SK-N-SH (cell line): Measurements from ENCODE around the gene RASL10B. TPM values are rescaled to one million over a fixed set of nuclear protein-coding genes. Genes with fewer than 3 reads are reported as not detected.

ENCODE experiments used
- CTCF ChIA-PET: fragments of 300-600, 350-600 bp; formaldehyde crosslinking; extraction: SDS; loops from one replicate; lab custom pipeline; 2021; lab: Yijun Ruan, JAX
- POLR2A ChIA-PET: fragments of 350-600 bp; sonication (Branson Sonifier 250); formaldehyde crosslinking; extraction: SDS; loops from one replicate; lab custom pipeline; 2020; ENCODE audit warnings: antibody characterized with exemption, inconsistent platforms; lab: Yijun Ruan, JAX
- DNase-seq: peaks from one replicate; pipeline ENCODE4 v3.0.0; 2012
- H2AFZ ChIP-seq: fragments of 200-600 bp; sonication (generic); 2 replicates; pipeline ENCODE4 v1.8.1; 2016; ENCODE audit warnings: antibody characterized with exemption, mild to moderate bottlenecking, low read depth
- H3F3A ChIP-seq: fragments of 200-600 bp; sonication (generic); replicated peaks from 2 replicates; pipeline ENCODE3; 2016; ENCODE audit warnings: antibody characterized with exemption, mild to moderate bottlenecking; ENCODE audit not compliant: insufficient read depth
- H3K27ac ChIP-seq, 2 experiments: fragments of 200-500 bp in 1 of 2; fragments of 200-600 bp in 1 of 2; sonication (Bioruptor generic) in 1 of 2; sonication (generic), shearing (Covaris generic) in 1 of 2; 2 replicates each; pipeline versions ENCODE4 v1.5.1 to v1.6.1; 2014 to 2016; ENCODE audit warnings: low read depth in 2 of 2, inconsistent platforms in 1 of 2, low read length in 1 of 2, mild to moderate bottlenecking in 1 of 2, mixed read lengths in 1 of 2
- H3K27me3 ChIP-seq: fragments of 200-600 bp; sonication (generic), shearing (Covaris generic); 2 replicates; pipeline ENCODE4 v1.6.1; 2016; ENCODE audit warnings: mixed run types; ENCODE audit not compliant: insufficient read depth
- H3K36me3 ChIP-seq, 2 experiments: fragments of 200-500 bp in 1 of 2; fragments of 200-600 bp in 1 of 2; sonication (Bioruptor generic) in 1 of 2; sonication (generic) in 1 of 2; replicated peaks in 1 of 2; 2 replicates each; pipeline versions ENCODE3 to v1.5.1; 2014 to 2016; ENCODE audit warnings: low read length in 1 of 2, mild to moderate bottlenecking in 1 of 2; ENCODE audit not compliant: insufficient read depth in 2 of 2, control insufficient read depth in 1 of 2
- H3K4me1 ChIP-seq, 2 experiments: fragments of 200-500 bp in 1 of 2; fragments of 200-600 bp in 1 of 2; sonication (Bioruptor generic) in 1 of 2; sonication (generic), shearing (Covaris generic) in 1 of 2; 2 replicates each; pipeline versions ENCODE4 v1.5.1 to v1.6.1; 2014 to 2016; ENCODE audit warnings: low read depth in 1 of 2, low read length in 1 of 2, mixed run types in 1 of 2; ENCODE audit not compliant: insufficient read depth in 2 of 2, control insufficient read depth in 1 of 2
- H3K4me2 ChIP-seq: fragments of 200-600 bp; sonication (generic), shearing (Covaris generic); 2 replicates; pipeline ENCODE4 v1.6.1; 2017; ENCODE audit warnings: mixed run types
- H3K4me3 ChIP-seq, 2 experiments: fragments of 200-500 bp in 1 of 2; fragments of 200-600 bp in 1 of 2; sonication (Bioruptor generic) in 1 of 2; sonication (generic), shearing (Covaris generic) in 1 of 2; 2 replicates each; pipeline versions ENCODE4 v1.5.1 to v1.8.1; 2014 to 2016; ENCODE audit warnings: low read depth in 2 of 2, inconsistent platforms in 1 of 2, low read length in 1 of 2, mild to moderate bottlenecking in 1 of 2, mixed read lengths in 1 of 2, moderate library complexity in 1 of 2
- H3K79me2 ChIP-seq: fragments of 200-600 bp; sonication (generic); 2 replicates; pipeline ENCODE4 v1.8.1; 2017; ENCODE audit warnings: mild to moderate bottlenecking; ENCODE audit not compliant: insufficient read depth
- H3K9ac ChIP-seq: fragments of 200-600 bp; sonication (generic); 2 replicates; pipeline ENCODE4 v1.6.1; 2017; ENCODE audit warnings: mixed run types
- H3K9me2 ChIP-seq: fragments of 200-600 bp; sonication (generic); 2 replicates; pipeline ENCODE4 v1.6.1; 2017; ENCODE audit warnings: mixed run types
- H3K9me3 ChIP-seq: fragments of 200-600 bp; sonication (generic); 2 replicates; pipeline ENCODE4 v1.6.1; 2017; ENCODE audit warnings: mixed run types, mild to moderate bottlenecking, moderate library complexity
- H4K20me1 ChIP-seq: fragments of 200-600 bp; sonication (generic); 2 replicates; pipeline ENCODE4 v1.6.1; 2017; ENCODE audit warnings: mild to moderate bottlenecking, mixed run types; ENCODE audit not compliant: insufficient read depth
- ELF1 ChIP-seq: IDR thresholded peaks from 2 replicates; pipeline ENCODE4 v1.4.0; 2012
- EP300 ChIP-seq, 2 experiments: IDR thresholded peaks; 2 replicates each; pipeline versions ENCODE4 v1.4.0 to v1.6.1; 2012; ENCODE audit warnings: borderline replicate concordance in 1 of 2, low read depth in 1 of 2, low read length in 1 of 2
- EZH2phosphoT487 ChIP-seq: fragments of 200-600 bp; sonication (generic); IDR thresholded peaks from 2 replicates; pipeline ENCODE4 v1.6.1; 2017; ENCODE audit warnings: low read depth, mixed run types, mild to moderate bottlenecking, antibody characterized with exemption, moderate library complexity, borderline replicate concordance
- FOSL2 ChIP-seq: IDR thresholded peaks from 2 replicates; pipeline ENCODE4 v1.4.0; 2012; ENCODE audit warnings: low read depth, mild to moderate bottlenecking, moderate library complexity, borderline replicate concordance
- FOXJ3 ChIP-seq: sonication (generic); formaldehyde crosslinking; IDR thresholded peaks from 2 replicates; pipeline ENCODE4 v1.5.1; 2020; ENCODE audit warnings: mild to moderate bottlenecking, missing genetic modification reagents
- GABPA ChIP-seq: IDR thresholded peaks from 2 replicates; pipeline ENCODE4 v1.4.0; 2012; ENCODE audit warnings: low read depth, mild to moderate bottlenecking
- GATA2 ChIP-seq: sonication (generic); formaldehyde crosslinking; IDR thresholded peaks from 2 replicates; pipeline ENCODE4 v1.5.0; 2020; ENCODE audit warnings: mild to moderate bottlenecking, missing genetic modification reagents
- JUND ChIP-seq: IDR thresholded peaks from 2 replicates; pipeline ENCODE4 v1.4.0; 2012
- MEF2A ChIP-seq: IDR thresholded peaks from 2 replicates; pipeline ENCODE4 v1.4.0; 2012; ENCODE audit warnings: low read depth, borderline replicate concordance
- MXI1 ChIP-seq: IDR thresholded peaks from 2 replicates; pipeline ENCODE4 v1.6.1; 2012; ENCODE audit warnings: mild to moderate bottlenecking, low read depth, low read length, improper control_type of control experiment
- RAD21 ChIP-seq: IDR thresholded peaks from 2 replicates; pipeline ENCODE4 v1.6.1; 2012; ENCODE audit warnings: mild to moderate bottlenecking, low read length
- RXRA ChIP-seq: IDR thresholded peaks from 2 replicates; pipeline ENCODE4 v1.4.0; 2012; ENCODE audit warnings: low read depth, mild to moderate bottlenecking, borderline replicate concordance
- TAF1 ChIP-seq: IDR thresholded peaks from 2 replicates; pipeline ENCODE4 v1.6.1; 2012; ENCODE audit warnings: low read depth, mild to moderate bottlenecking, low read length, moderate library complexity, borderline replicate concordance
- TCF12 ChIP-seq: IDR thresholded peaks from 2 replicates; pipeline ENCODE4 v1.4.0; 2012
- YY1 ChIP-seq: IDR thresholded peaks from 2 replicates; pipeline ENCODE4 v1.4.0; 2012; ENCODE audit warnings: low read depth, mild to moderate bottlenecking
- WGBS: methylation state at CpG from one replicate; pipeline ENCODE4 v1.1.6; 2017; ENCODE audit warnings: low lambda C conversion rate; 5-methylcytosine and 5-hydroxymethylcytosine counted together
- polyA plus RNA-seq, 3 experiments: library from polyadenylated mRNA; depleted of rRNA; stranded (reverse); fragments of >200 nt; gene quantifications; 2 replicates each; pipeline ENCODE4 v1.2.3, GENCODE V29; 2012
- TF ChIP-seq, protein P1 (sequence below): IDR thresholded peaks from 2 replicates; pipeline ENCODE4 v1.6.1; 2012; ENCODE audit warnings: mild to moderate bottlenecking, low read depth, low read length, moderate library complexity
- TF ChIP-seq, protein P2 (sequence below): IDR thresholded peaks from 2 replicates; pipeline ENCODE4; 2012

Gene RASL10B
- polyA plus RNA-seq, 1 of the 3 experiments (the other 2 are of a cell fraction): 4.2 TPM

DNA sequence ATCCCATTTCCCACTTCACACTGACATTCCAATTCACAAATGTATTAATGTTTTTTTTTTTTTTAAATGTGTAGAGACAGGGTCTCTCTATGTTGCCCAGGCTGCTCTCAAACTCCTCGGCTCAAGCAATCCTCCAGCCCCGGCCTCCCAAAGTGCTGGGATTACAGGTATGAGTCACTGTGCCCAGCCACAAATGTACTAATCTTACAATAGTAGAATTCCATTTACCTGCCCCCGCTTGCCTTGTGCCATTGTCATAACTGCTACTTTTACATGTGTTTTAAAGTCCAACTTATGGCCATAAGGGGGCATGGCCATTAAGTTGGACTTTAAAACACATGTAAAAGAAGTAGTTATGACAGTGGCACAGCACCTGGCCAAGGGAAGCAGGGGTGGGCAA lies 59.4 kb downstream of the RASL10B start:
- ChIA-PET CTCF (interaction anchor here (1.2 to 7.0 kb wide), 2 partner anchors 25 to 46 kb away, joined by 3 to 99 read pairs; no protein-coding TSS in a partner anchor), POLR2A (no interaction called here)
- H3F3A ChIP-seq: peaks cover 9% of the 10 kb centered on the region
- H3K4me2 ChIP-seq: no peak overlapping the region
- no peaks in the 10 kb centered on the region for H3K9me3 ChIP-seq
- H3K9ac ChIP-seq: no peak overlapping the region
- H3K27me3 ChIP-seq: peaks cover 33% of the 10 kb centered on the region
- H3K27ac ChIP-seq: no peak overlapping the region
- no peaks in the 10 kb centered on the region for H3K36me3 ChIP-seq
- H3K4me1 ChIP-seq: peaks cover 0 to 47% of the 10 kb centered on the region in 2 experiments; a peak in 3 of 4 replicates
- H3K4me3 ChIP-seq: no peak overlapping the region
- TF ChIP-seq RXRA (no peak), TCF12 (no peak), EZH2phosphoT487 (no peak), MXI1 (no peak), RAD21 (no peak), FOSL2 (no peak), ELF1 (no peak), MEF2A (no peak), GATA2 (no peak)
- TF ChIP-seq, protein P1, sequence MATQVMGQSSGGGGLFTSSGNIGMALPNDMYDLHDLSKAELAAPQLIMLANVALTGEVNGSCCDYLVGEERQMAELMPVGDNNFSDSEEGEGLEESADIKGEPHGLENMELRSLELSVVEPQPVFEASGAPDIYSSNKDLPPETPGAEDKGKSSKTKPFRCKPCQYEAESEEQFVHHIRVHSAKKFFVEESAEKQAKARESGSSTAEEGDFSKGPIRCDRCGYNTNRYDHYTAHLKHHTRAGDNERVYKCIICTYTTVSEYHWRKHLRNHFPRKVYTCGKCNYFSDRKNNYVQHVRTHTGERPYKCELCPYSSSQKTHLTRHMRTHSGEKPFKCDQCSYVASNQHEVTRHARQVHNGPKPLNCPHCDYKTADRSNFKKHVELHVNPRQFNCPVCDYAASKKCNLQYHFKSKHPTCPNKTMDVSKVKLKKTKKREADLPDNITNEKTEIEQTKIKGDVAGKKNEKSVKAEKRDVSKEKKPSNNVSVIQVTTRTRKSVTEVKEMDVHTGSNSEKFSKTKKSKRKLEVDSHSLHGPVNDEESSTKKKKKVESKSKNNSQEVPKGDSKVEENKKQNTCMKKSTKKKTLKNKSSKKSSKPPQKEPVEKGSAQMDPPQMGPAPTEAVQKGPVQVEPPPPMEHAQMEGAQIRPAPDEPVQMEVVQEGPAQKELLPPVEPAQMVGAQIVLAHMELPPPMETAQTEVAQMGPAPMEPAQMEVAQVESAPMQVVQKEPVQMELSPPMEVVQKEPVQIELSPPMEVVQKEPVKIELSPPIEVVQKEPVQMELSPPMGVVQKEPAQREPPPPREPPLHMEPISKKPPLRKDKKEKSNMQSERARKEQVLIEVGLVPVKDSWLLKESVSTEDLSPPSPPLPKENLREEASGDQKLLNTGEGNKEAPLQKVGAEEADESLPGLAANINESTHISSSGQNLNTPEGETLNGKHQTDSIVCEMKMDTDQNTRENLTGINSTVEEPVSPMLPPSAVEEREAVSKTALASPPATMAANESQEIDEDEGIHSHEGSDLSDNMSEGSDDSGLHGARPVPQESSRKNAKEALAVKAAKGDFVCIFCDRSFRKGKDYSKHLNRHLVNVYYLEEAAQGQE: no peak
- TF ChIP-seq, all 33 proteins: peak for 0
- no peak overlapping the region for H2AFZ ChIP-seq
- H3K9me2 ChIP-seq: no peaks in the 10 kb centered on the region
- 85% methylated on average over 3 of the region's 3 CpGs for WGBS
- no peaks in the 10 kb centered on the region for H3K79me2 ChIP-seq
- DNase-seq: no peak
- H4K20me1 ChIP-seq: no peaks in the 10 kb centered on the region

DNA sequence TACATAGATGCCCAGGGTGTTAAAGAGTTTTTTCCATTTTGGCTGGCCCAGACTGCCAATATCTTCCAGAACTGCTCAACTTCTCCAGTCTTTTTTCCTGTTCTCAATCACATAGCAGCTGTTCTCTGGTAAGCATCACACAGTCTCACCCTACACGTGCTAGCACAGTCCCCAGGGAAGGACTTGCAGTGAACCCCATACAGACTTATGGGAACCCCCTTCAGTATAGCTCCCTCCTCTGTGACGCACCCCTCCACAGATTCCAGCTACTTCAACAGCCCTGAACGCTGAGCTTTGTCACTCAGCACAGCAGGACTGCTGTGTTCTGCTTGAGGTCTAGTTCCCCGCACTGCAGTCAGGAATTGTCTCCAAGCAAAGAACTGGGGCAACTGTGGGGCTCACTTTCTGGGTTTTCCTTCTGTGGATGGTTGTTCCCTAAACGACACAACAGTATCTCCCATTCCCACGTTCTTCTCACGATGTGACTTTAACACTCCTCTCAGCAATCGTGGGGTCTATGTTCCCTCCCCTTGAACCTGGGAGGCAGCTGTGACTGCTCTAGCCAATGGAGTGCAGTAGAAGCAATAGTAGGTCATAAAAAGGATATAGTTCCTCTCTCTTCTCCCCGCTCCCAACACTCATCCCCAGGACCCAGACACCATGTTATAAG lies 60.4 kb downstream of the RASL10B start:
- Histone ChIP-seq H2AFZ (no peak overlapping the region), H3K79me2 (no peaks in the 10 kb centered on the region), H3K4me2 (no peak overlapping the region), H3K4me1 (peaks cover 0 to 40% of the 10 kb centered on the region in 2 experiments; a peak in 3 of 4 replicates), H3K27me3 (peaks cover 40% of the 10 kb centered on the region), H3K36me3 (no peaks in the 10 kb centered on the region), H3K4me3 (no peak overlapping the region), H3K9ac (no peak overlapping the region), H3K9me2 (no peaks in the 10 kb centered on the region), H4K20me1 (no peaks in the 10 kb centered on the region), H3K27ac (no peak overlapping the region), H3K9me3 (no peaks in the 10 kb centered on the region), H3F3A (peaks cover 9% of the 10 kb centered on the region)
- ChIA-PET POLR2A (interaction anchor here (0.6 kb wide), 1 partner anchor 1664 kb away, joined by 3 read pairs; no protein-coding TSS in a partner anchor), CTCF (interaction anchor here (1.2 to 7.0 kb wide), 4 partner anchors 13 to 47 kb away, joined by 3 to 99 read pairs (median 19); partner anchors contain the start of gene TAF15)
- DNase-seq: no peak
- 70% methylated on average over 9 of the region's 9 CpGs for WGBS
- TF ChIP-seq EP300 (IDR thresholded peaks at IDR 0.05; ENCODE audit: borderline replicate concordance in 1 of 2, low read depth in 1 of 2, low read length in 1 of 2) (no peak), RAD21 (no peak), GATA2 (no peak), ELF1 (no peak), JUND (no peak), EZH2phosphoT487 (no peak), FOSL2 (no peak), MXI1 (no peak), FOXJ3 (CRISPR knock-in tag) (no peak), GABPA (no peak), RXRA (no peak), TAF1 (no peak), YY1 (no peak)
- TF ChIP-seq, protein P2, sequence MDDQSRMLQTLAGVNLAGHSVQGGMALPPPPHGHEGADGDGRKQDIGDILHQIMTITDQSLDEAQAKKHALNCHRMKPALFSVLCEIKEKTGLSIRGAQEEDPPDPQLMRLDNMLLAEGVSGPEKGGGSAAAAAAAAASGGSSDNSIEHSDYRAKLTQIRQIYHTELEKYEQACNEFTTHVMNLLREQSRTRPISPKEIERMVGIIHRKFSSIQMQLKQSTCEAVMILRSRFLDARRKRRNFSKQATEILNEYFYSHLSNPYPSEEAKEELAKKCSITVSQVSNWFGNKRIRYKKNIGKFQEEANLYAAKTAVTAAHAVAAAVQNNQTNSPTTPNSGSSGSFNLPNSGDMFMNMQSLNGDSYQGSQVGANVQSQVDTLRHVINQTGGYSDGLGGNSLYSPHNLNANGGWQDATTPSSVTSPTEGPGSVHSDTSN: no peak
- TF ChIP-seq, protein P1: no peak
